HG02623 (cell line): ENCODE results near the gene FGF9.
A peak's percentile ranks its signal among the peaks of the same experiment; 100 is the strongest.

Source experiments
- ATAC-seq: cut with Tn5 transposase; IDR thresholded peaks from one replicate; pipeline ENCODE4 v1.9.1; 2021; ENCODE audit warnings: moderate library complexity; ENCODE audit not compliant: unreplicated experiment

The FGF9 gene

GRCh38 chr13:21670883-21671619 lies at the start of gene FGF9:
Gene FGF9, plus strand, starts transcription at chr13:21671073. Its CDS starts 840 bp downstream, at chr13:21671913.
- ATAC-seq: peak; percentile 77

GRCh38 chr13:21625366-21625765 lies 45.5 kb upstream of the FGF9 start:
- ATAC-seq: no peak

- ATAC-seq: no peak
Measured at GRCh38 chr13:21632196-21632595, 38.7 kb upstream of the FGF9 start.

- no peak for ATAC-seq
Measured at GRCh38 chr13:21636656-21637055, 34.2 kb upstream of the FGF9 start.

- no peak for ATAC-seq
Measured at GRCh38 chr13:21637296-21637695, 33.6 kb upstream of the FGF9 start.

- no peak for ATAC-seq
Measured at GRCh38 chr13:21638319-21639282, 32.3 kb upstream of the FGF9 start.

GRCh38 chr13:21639561-21639960 lies 31.3 kb upstream of the FGF9 start:
- no peak for ATAC-seq

- ATAC-seq: no peak
Measured at GRCh38 chr13:21641629-21642028, 29.2 kb upstream of the FGF9 start.

GRCh38 chr13:21657538-21657937 lies 13.3 kb upstream of the FGF9 start:
- no peak for ATAC-seq

GRCh38 chr13:21659087-21659486 lies 11.8 kb upstream of the FGF9 start:
- no peak for ATAC-seq

- ATAC-seq: no peak
Measured at GRCh38 chr13:21661097-21661909, 9.6 kb upstream of the FGF9 start.

- ATAC-seq: no peak
Measured at GRCh38 chr13:21663197-21663596, 7.7 kb upstream of the FGF9 start.

GRCh38 chr13:21668732-21669275 lies 2.1 kb upstream of the FGF9 start:
- ATAC-seq: no peak

- ATAC-seq: peak; percentile 0
Measured at GRCh38 chr13:21670006-21670882, 629 bp upstream of the FGF9 start.

GRCh38 chr13:21671620-21672286 lies 880 bp downstream of the FGF9 start:
- ATAC-seq: no peak

- no peak for ATAC-seq
Measured at GRCh38 chr13:21672287-21672680, 1.4 kb downstream of the FGF9 start.

- ATAC-seq: no peak
Measured at GRCh38 chr13:21672796-21673538, 2.1 kb downstream of the FGF9 start.

GRCh38 chr13:21673539-21673788 lies 2.6 kb downstream of the FGF9 start:
- peak; percentile 15 for ATAC-seq
